H54 (cell line): ENCODE data around the gene PRRG1.

Experiments used
- DNase-seq: peaks from one replicate; pipeline ENCODE4 v3.0.0; 2011; ENCODE audit warnings: low spot score, mixed read lengths; ENCODE audit not compliant: insufficient read length
- FAIRE-seq: peaks from 3 replicates; lab custom pipeline; 2011; peaks lifted over from hg19 to GRCh38; lab: Jason Lieb, UNC
- POLR2A ChIP-seq: IDR thresholded peaks from 2 replicates; pipeline ENCODE4 v1.6.1; 2011; ENCODE audit warnings: low read depth, mild to moderate bottlenecking, low read length

Gene PRRG1

GRCh38 chrX:37350034-37350365, 836 bp downstream of the PRRG1 start:
- FAIRE-seq (no peak), DNase-seq (no peak)
- no peak for TF ChIP-seq POLR2A

- FAIRE-seq (no peak), DNase-seq (no peak)
- no peak for TF ChIP-seq POLR2A
Observed at GRCh38 chrX:37353646-37354045, 4.5 kb downstream of the PRRG1 start.

- DNase-seq = no peak
- no peak for TF ChIP-seq POLR2A
- no peak for FAIRE-seq
Observed at GRCh38 chrX:37357436-37357835, 8.3 kb downstream of the PRRG1 start.

DNA sequence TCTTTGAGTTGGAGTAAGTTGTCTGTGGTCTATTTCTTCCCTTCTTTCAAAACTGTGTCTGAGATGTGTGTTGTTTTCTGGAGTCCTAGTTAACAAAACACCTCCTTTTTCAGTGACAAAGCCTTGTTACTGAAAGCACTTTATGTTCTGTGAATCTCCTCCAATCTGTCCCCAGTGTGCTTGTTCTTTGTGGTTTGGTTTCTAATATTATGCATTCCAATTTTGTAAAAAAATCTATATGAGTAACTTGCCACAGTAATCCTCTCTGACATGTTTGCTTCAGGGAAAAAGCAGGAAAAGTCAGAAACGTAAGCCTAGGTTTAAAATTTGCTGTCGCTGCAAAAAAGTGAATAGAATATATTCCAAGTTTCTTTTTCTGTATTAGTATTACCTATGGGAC, 12.4 kb downstream of the PRRG1 start:
- DNase-seq (no peak), FAIRE-seq (no peak)
- TF ChIP-seq POLR2A = no peak

DNA sequence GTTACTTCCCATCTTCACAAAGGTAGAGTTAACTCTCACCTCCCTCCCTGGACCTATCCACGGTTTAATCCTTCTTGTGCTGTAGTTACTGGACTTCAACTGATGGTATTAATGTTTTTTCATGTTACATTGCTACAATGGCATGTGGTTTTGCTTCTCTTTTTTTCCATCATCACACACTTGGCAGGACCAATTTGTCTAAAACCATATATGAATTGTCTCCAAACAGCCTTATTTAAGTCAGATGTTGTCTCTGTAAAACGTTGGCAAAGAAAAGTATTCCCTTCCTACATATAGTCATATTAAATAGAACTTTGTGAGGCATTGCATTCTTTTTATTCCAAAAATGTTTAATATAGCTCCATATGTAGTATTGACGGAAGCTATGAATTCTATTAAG, 15.5 kb downstream of the PRRG1 start:
- DNase-seq (no peak), FAIRE-seq (no peak)
- TF ChIP-seq POLR2A = no peak

DNA sequence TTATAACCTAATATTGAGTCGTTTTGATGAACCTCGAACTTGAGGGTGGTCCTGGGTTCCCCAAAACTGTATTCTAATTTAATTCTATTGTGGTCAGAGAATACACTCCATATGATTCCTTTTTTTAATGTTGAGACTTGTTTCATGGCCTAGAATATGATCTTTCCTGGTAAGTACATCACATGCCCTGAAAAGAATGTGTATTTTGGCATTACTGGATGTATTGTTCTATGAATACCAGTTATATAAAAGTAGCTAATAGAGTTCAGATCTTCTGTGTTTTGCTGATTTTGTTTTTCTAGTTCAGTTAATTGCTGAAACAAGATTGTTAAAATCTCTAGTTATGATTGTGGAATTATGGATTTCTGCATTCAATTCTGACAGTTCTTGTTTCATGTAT, 18.8 kb downstream of the PRRG1 start:
- TF ChIP-seq POLR2A = no peak
- DNase-seq (no peak), FAIRE-seq (no peak)

GRCh38 chrX:37370499-37371141, 21.5 kb downstream of the PRRG1 start:
- TF ChIP-seq POLR2A = no peak
- DNase-seq = no peak
- FAIRE-seq = no peak

DNA sequence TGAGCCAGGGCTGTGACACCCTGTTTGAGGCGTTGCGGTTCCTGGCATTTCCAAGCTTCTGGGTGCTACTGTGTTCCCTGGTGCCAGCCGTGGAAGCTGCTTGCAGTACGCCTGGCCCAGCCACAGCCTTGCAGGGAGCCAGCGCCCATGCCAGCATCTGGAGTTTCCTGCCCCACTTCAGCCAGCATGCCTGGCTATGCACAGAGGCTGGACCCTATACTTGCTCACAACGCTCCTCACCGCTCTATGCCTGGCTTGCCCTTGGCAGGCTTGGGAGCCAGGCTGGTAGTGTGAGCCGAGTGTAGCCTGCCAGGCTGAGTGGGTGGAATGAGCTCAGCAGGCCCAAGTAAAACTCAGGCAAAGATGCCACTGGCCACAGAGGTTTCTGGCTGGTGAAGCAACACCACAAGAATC, 22.4 kb downstream of the PRRG1 start:
- TF ChIP-seq POLR2A = no peak
- no peak for DNase-seq
- FAIRE-seq = no peak

DNA sequence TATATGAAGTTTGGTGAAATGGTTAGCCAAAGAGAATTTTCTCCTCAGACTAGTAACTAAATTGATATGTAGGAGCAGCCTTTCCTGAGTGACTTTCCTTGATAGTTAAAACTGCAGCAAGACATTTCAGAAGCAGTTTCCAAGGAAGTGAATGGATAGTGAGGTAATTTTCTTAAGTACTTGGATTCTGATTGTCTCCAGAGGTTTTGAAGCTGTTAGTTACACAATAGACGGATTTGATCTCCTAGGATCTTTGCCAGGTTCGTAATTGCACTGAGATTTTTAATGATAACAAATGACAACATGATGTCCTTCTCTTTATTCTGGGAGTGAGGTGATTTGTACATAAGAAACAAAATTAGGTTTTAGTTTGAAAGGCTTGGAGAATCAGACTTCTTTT, 29.2 kb downstream of the PRRG1 start:
- FAIRE-seq = no peak
- DNase-seq = no peak
- TF ChIP-seq POLR2A = no peak

- TF ChIP-seq POLR2A = no peak
- FAIRE-seq (no peak), DNase-seq (no peak)
Observed at GRCh38 chrX:37378830-37379229, 29.7 kb downstream of the PRRG1 start.

- DNase-seq (no peak), FAIRE-seq (no peak)
Observed at GRCh38 chrX:37380256-37380655, 31.1 kb downstream of the PRRG1 start.

GRCh38 chrX:37380924-37381323, 31.8 kb downstream of the PRRG1 start:
- DNase-seq = peak; percentile 0

More at GRCh38 chrX:37380256-37380655, 31.1 kb downstream of the PRRG1 start:
- no peak for TF ChIP-seq POLR2A

DNA sequence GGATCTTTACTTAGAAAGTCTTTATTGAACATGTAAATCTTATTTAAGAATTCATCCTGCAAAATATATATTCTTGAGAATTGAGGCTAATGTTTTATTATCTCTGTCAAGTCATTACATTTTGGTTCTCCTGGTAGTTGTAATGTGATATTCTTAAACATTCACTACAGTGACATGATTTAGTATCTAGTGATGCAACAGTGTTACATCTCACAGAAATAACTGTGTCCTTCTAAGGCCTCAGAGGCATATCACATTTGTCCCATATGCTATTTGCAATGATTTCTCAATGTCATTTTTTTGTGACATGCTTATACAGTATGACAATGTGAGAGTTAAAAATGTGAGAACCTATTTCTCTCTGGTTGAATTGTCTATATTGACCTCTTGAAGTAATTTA, 34.1 kb downstream of the PRRG1 start:
- DNase-seq (no peak), FAIRE-seq (no peak)
- TF ChIP-seq POLR2A = no peak

More at GRCh38 chrX:37380924-37381323, 31.8 kb downstream of the PRRG1 start:
- no peak for TF ChIP-seq POLR2A
- FAIRE-seq = no peak

- no peak for FAIRE-seq
- no peak for DNase-seq
- no peak for TF ChIP-seq POLR2A
Observed at GRCh38 chrX:37388413-37388812, 39.2 kb downstream of the PRRG1 start.

DNA sequence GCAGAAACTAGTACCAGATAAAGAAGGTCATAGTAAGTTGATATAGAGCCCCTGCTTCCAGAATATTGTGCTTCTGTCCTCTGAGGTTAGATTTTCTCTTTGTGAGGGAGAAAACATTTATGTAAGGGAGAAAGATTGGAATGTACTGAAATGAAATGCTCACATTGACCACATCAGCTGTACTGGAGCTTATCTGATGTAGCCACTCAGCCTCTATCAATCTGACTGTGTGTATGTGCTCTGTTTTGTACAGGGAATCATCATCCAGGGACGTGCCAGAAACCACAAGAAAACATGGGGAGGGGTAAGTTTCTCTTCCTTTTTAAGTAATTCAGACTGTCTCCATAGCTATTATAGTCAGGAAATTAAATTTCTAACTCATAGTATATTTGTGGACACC, 56.8 kb downstream of the PRRG1 start:
- DNase-seq = no peak
- FAIRE-seq = no peak
- no peak for TF ChIP-seq POLR2A
